DND-41 (cell line): ENCODE results near the gene OSBPL7.

Experiments
- ATAC-seq: fragments of 200-7000 bp; cut with Tn5 transposase; 3 replicates; pipeline ENCODE4 v1.9.1; 2021; ENCODE audit warnings: low read depth; ENCODE audit not compliant: insufficient read depth
- DNase-seq: peaks from one replicate; pipeline ENCODE4 v3.0.0-alpha.2; 2020
- H2AFZ ChIP-seq: 2 replicates; pipeline ENCODE4 v1.6.0; 2012; ENCODE audit warnings: low read depth, low read length
- H3K27ac ChIP-seq: 2 replicates; pipeline ENCODE4 v1.5.1; 2012; ENCODE audit warnings: low read length, inconsistent platforms
- H3K27me3 ChIP-seq: fragments of 200-600 bp; sonication (generic); 2 replicates; pipeline ENCODE4 v1.6.0; 2012; ENCODE audit warnings: low read length, mild to moderate bottlenecking, inconsistent platforms; ENCODE audit not compliant: insufficient read depth, poor library complexity
- H3K36me3 ChIP-seq: 2 replicates; pipeline ENCODE4 v1.5.1; 2012; ENCODE audit warnings: low read length, inconsistent platforms; ENCODE audit not compliant: insufficient read depth
- H3K4me1 ChIP-seq: 2 replicates; pipeline ENCODE4 v1.5.1; 2012; ENCODE audit warnings: mild to moderate bottlenecking, low read length; ENCODE audit not compliant: insufficient read depth
- H3K4me2 ChIP-seq: 2 replicates; pipeline ENCODE4 v1.6.0; 2012; ENCODE audit warnings: mild to moderate bottlenecking, moderate library complexity, low read length, inconsistent platforms; ENCODE audit not compliant: insufficient read depth
- H3K4me3 ChIP-seq, 2 experiments: fragments of 200-600 bp in 1 of 2; shearing (Covaris generic) in 1 of 2; 2 replicates each; pipeline ENCODE4 v1.5.1; 2012 to 2016; ENCODE audit warnings: inconsistent platforms in 2 of 2, low read length in 2 of 2, mild to moderate bottlenecking in 2 of 2, low read depth in 1 of 2, moderate library complexity in 1 of 2
- H3K79me2 ChIP-seq: 2 replicates; pipeline ENCODE4 v1.6.0; 2012; ENCODE audit warnings: low read length, inconsistent platforms; ENCODE audit not compliant: insufficient read depth
- H3K9ac ChIP-seq: 2 replicates; pipeline ENCODE4 v1.6.0; 2012; ENCODE audit warnings: low read depth, mild to moderate bottlenecking, inconsistent platforms, low read length, moderate library complexity
- H3K9me3 ChIP-seq: 2 replicates; pipeline ENCODE4 v1.5.1; 2012; ENCODE audit warnings: low read length, moderate library complexity, mild to moderate bottlenecking, inconsistent platforms; ENCODE audit not compliant: insufficient read depth, severe bottlenecking
- H4K20me1 ChIP-seq: 2 replicates; pipeline ENCODE4 v1.6.0; 2012; ENCODE audit warnings: low read length; ENCODE audit not compliant: insufficient read depth
- EZH2 ChIP-seq: IDR thresholded peaks from 3 replicates; pipeline ENCODE4 v1.6.1; 2012; ENCODE audit warnings: borderline replicate concordance, low read depth, mild to moderate bottlenecking, moderate library complexity, low read length, inconsistent platforms; ENCODE audit not compliant: severe bottlenecking
- TF ChIP-seq, protein P1 (sequence below): IDR thresholded peaks from 2 replicates; pipeline ENCODE4 v1.5.1; 2012; ENCODE audit warnings: borderline replicate concordance, low read length, moderate library complexity, mild to moderate bottlenecking; ENCODE audit not compliant: poor library complexity, severe bottlenecking; ENCODE audit errors: extremely low read depth

Gene OSBPL7

DNA sequence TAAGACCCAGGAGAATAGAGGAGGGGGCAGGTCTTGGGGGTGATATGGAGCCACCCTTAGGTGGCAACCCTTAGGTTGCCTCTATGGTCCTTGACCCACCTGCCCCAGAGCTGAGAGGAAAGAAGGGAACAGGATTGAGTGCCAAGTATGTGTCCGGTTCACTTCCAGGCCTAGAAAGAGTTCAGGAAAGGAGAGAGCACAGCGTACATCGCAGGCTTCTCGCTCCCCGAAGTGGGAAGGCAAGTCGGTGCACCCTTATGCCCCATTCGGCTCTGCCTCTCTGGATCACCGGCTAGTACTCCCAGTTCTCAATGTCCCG lies 28.7 kb upstream of the OSBPL7 start:
- no peak for TF ChIP-seq EZH2
- TF ChIP-seq, protein P1, sequence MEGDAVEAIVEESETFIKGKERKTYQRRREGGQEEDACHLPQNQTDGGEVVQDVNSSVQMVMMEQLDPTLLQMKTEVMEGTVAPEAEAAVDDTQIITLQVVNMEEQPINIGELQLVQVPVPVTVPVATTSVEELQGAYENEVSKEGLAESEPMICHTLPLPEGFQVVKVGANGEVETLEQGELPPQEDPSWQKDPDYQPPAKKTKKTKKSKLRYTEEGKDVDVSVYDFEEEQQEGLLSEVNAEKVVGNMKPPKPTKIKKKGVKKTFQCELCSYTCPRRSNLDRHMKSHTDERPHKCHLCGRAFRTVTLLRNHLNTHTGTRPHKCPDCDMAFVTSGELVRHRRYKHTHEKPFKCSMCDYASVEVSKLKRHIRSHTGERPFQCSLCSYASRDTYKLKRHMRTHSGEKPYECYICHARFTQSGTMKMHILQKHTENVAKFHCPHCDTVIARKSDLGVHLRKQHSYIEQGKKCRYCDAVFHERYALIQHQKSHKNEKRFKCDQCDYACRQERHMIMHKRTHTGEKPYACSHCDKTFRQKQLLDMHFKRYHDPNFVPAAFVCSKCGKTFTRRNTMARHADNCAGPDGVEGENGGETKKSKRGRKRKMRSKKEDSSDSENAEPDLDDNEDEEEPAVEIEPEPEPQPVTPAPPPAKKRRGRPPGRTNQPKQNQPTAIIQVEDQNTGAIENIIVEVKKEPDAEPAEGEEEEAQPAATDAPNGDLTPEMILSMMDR = no peak
- Histone ChIP-seq H3K79me2 (no peaks in the 10 kb centered on the region), H2AFZ (no peak overlapping the region), H3K9me3 (no peaks in the 10 kb centered on the region), H3K4me3 (no peak overlapping the region), H3K4me1 (no peaks in the 10 kb centered on the region), H3K4me2 (no peak overlapping the region), H3K9ac (no peak overlapping the region), H3K36me3 (no peaks in the 10 kb centered on the region), H4K20me1 (no peaks in the 10 kb centered on the region), H3K27me3 (peaks cover 56% of the 10 kb centered on the region), H3K27ac (no peak overlapping the region)
- ATAC-seq (no peak), DNase-seq (no peak)

DNA sequence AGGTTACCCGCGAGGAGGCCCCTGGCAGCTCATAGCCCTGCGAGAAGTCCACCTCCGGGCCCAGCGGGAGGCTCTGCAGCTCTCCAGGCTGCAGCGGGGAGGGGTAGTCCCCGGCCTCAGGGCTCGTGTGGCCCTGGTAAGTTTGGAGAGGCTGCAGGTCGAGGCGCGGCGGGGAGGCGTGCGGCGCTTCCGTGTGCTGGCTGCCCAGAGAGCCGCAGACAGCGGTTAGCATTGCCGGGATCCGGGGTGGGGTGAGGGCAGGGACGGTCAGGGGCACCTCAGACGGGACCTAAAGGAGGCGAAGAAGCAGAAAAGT lies 26.6 kb upstream of the OSBPL7 start:
- ATAC-seq (no peak), DNase-seq (no peak)
- H3K4me3 ChIP-seq = no peak overlapping the region
- H4K20me1 ChIP-seq = no peaks in the 10 kb centered on the region
- H3K27ac ChIP-seq = no peak overlapping the region
- no peak overlapping the region for H3K9ac ChIP-seq
- H3K4me2 ChIP-seq = no peak overlapping the region
- H3K4me1 ChIP-seq = no peaks in the 10 kb centered on the region
- H3K9me3 ChIP-seq = no peaks in the 10 kb centered on the region
- no peaks in the 10 kb centered on the region for H3K36me3 ChIP-seq
- H2AFZ ChIP-seq = no peak overlapping the region
- no peaks in the 10 kb centered on the region for H3K79me2 ChIP-seq
- TF ChIP-seq EZH2 = no peak
- TF ChIP-seq, protein P1 = no peak
- peaks cover 35% of the 10 kb centered on the region for H3K27me3 ChIP-seq

DNA sequence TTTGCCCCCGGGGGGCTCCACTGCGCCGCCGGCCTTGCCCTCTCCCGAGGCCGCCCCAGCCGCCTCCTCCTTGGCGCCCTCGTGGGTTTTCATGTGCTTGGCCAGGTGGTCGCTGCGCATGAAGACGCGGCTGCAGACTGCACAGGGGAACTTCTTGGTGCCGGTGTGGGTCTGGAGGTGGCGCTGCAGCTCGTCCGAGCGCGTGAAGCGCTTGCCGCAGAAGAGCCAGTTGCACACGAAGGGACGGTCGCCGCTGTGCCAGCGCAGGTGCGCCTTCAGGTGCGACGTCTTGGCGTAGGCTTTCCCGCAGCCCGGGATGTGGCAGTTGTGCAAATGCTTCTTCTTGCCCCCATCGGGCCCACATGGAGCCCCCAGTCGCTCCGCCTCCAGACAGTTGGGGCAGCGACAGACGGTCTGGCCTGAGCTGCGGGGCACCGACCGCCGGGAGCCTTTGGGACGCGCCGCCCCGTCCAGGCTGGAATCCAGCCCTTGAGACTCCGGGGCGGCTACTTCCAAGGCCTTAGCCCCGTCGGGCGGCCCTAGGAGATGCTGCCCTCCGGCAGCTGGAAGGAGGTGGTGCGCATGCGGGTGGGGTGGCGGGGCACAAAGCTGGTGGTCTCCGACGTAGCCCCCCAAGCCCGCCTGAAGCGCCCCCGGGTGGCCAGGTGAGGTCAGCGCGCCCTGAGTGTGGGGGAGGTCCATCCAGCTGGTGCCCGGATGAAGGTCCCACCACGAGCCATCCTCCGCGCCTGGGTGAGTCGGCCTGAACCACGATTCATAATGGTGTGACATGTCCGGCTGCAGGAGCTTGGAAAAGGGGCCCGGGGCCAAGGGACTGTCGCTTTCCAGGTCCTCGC lies 26.0 kb upstream of the OSBPL7 start:
- ATAC-seq = no peak
- TF ChIP-seq, protein P1 = peak; percentile 47
- TF ChIP-seq EZH2 = no peak
- Histone ChIP-seq H2AFZ (no peak overlapping the region), H3K36me3 (no peaks in the 10 kb centered on the region), H3K79me2 (no peaks in the 10 kb centered on the region), H3K4me1 (no peaks in the 10 kb centered on the region), H3K9ac (no peak overlapping the region), H3K27ac (no peak overlapping the region), H3K4me2 (no peak overlapping the region), H3K27me3 (peaks cover 29% of the 10 kb centered on the region), H3K9me3 (no peaks in the 10 kb centered on the region), H4K20me1 (no peaks in the 10 kb centered on the region), H3K4me3 (no peak overlapping the region)
- no peak for DNase-seq
